Raji (cell line): ENCODE data around the gene CCL4L2.
"Not testable (repeated sequence)": the region's sequence is repeated elsewhere in the genome, so short reads cannot be mapped to it uniquely, and the experiment has no call there.

ENCODE experiments used
- POLR2A ChIP-seq: IDR thresholded peaks from 2 replicates; pipeline ENCODE4 v1.6.1; 2011; ENCODE audit warnings: low read depth, low read length, control low read depth; ENCODE audit not compliant: insufficient read depth

Gene CCL4L2

DNA sequence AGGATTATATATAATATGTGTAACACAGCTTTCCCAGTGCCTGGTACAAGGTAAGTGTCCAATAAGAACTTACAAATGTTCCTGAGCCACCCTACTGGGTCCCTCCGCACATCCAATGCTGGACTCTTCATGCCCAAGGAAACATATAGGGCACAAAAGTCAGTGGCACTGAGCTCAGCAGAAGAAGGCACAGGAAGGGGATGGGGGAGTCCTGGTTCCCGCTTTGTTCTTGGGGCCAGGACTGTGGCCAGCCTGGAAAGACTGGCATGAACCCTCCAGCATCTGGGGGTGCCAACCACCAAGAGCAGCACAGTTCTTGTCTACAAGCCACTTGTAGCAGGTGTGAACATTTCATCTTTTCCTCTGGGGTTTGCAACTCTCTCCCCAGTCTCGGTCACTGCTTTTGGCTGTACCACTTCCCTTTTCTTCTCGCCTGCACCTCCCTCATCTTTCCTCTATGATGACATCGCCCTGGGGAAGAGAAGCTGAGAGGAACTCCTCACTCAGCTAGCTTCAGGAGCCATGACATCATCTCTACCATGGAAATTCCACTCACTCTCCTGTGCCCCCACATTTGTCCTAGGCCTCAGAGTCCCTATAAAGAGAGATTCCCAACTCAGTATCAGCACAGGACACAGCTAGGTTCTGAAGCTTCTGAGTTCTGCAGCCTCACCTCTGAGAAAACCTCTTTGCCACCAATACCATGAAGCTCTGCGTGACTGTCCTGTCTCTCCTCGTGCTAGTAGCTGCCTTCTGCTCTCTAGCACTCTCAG is at the start of gene CCL4L2:
Gene CCL4L2, plus strand, starts transcription at position 625 of the 773 bp plus-strand sequence.
- TF ChIP-seq POLR2A = peak; percentile 43

DNA sequence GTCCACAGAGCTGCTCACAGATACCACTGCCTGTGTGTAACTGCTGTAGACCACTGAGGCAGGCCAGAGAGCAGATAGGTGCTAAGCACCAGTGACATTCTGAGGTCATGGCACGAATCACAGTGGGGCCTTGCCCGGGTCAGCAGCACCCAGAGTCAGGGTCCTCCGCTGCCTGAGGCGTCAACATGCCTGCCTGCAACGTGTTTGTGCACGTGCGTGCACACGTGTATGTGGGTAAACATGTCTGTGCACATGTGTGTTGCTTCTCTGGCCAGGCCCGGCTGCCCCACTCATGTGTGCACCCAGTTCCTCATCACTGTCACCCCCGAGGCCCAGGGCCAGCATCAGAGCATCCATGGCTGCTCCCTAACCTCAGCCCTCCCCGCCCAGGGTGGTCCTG is 34.3 kb upstream of the CCL4L2 start, which contains the start of gene TBC1D3B:
Gene TBC1D3B, minus strand, starts transcription at position 101 of the 400 bp plus-strand sequence. CDS start 1,586 bp downstream, outside the sequence.
- TF ChIP-seq POLR2A = not testable (repeated sequence)

DNA sequence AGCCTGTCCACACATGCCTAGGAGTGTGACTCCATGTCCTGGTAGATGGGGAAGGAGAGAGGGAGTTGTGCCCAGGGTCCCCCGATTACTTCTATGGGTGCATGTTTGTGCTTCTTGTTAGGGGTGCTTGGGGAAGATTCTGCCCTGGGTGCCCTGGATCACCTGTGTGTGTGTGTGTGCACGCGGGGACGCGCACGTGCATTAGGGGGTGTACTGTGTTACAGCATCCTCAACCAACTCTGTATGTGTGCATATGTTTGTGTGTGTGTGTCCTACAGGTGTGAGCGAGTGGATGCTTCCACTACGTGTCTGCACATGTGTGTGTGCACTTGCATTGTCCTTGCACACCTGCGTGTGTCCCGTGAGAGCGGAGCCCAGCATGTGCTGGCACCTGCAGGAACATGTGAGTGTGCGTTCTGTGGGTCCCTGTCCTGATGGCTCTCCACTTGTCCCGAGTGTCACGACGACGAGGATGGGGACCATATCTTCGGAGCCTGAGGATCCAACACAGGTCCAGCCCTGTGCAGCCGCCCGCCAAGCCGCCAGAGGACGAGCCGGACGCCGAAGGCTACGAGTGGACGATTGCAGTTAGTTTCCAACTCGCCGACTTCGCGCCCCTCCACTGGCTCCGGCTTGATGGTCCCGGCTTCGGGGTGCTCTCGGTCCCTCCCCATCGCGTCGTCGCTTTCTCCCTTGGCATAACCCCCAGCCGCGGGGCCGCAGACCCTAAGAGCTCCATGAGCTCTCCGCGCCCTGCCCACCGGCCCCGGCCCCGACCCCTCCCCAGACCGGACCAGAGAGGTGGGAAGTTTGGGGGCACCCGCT is 28.5 kb upstream of the CCL4L2 start:
- TF ChIP-seq POLR2A = no peak

DNA sequence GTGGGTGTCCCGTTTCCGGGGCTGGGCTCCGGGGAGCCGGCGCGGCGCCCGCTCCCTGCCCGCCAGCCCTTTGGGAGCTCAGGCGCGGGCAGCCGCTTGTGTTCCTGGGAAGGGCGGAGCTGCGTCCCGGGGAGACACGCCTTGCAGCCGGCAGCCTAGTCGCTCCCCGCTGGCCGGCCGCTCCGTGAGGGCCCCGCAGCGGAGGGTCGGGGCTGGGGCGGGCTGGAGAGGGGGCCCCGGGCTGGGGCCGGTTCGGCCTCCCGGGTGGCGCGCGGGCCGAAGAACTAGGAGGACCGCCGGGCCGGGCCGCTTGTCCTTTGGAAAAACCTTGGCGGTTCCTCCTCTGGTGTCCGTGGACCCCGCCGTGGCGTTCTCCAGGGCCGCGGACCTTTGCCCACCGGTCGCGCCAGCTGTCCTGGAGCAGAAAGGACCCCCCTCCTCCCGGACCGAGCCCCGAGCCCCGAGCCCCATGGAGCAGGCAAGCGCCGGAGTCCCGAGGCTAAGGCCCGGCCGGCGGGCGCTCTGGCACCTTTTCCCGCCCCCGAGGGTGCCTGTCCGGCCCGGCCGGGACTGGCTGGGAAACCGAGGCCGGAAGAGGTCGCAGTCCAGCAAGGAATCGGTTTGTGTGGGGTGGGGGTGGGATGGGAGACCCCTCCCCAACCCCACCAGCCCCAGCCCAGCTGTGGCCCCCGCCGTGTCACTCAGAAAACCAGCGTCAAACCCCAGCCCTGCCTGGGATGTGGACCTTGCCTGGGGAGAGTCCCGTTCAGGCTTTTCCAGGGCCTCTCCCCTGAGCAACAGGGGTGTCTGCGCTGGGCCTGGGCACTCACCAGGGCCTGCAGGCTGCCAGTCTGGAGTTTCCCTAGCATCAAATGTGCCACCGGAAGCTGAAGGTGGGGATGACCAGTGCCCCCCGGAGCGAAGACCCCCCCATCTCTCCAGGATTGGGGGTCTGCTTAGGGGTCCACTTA is 27.6 kb upstream of the CCL4L2 start:
- TF ChIP-seq POLR2A = no peak

DNA sequence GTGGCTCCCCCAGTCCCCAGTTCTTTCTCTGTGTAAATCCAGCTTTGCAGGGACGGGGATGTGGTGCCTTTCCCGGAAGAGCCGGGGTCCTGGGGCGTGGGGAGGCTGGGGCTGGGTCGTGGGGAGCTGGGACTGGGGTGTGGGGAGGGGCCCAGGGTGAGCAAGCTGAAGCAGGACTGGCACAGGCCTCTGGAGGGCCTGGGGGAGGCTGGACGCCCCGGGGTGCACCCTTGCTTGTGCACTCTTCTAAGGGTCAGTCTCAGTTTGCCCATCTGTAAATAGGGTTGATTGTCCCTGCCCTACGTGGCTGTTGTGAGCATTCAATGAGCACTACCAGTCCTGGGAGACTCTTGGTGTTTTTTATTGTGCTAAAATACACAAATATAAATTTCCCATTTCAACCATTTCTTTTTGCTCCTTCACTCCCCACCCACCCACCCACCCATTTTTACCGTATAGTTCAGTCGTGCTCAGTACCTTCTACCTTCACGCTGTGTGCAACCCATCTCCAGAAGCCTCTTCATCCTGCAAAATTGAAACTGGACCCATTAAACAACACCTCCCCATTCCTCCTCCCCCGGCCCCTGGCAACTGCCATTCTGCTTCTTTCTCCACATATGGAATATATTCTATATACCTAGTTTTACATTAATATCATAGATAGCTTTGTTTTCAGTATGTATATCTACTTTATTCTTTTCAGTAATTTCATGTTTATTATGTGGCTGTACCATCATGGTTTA is 26.7 kb upstream of the CCL4L2 start:
- TF ChIP-seq POLR2A = no peak

DNA sequence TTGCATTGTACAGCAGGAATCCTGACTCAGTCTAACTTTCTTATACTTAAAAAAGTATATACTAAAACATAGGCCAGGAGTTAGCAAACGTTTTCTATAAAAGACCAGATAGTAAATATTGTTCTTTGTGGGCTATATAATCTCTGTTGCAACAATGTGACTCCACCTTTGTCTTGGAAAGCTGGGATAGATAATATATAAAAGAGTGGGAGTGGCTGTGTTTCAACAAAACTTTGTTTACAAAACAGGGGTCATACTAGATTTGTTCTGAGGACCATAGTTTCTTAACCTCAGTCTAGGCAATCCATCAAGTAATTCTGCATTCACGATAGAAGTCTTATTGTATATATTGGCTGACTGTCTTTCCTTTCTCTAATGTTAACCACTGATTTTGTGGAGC is 25.4 kb upstream of the CCL4L2 start:
- no peak for TF ChIP-seq POLR2A

DNA sequence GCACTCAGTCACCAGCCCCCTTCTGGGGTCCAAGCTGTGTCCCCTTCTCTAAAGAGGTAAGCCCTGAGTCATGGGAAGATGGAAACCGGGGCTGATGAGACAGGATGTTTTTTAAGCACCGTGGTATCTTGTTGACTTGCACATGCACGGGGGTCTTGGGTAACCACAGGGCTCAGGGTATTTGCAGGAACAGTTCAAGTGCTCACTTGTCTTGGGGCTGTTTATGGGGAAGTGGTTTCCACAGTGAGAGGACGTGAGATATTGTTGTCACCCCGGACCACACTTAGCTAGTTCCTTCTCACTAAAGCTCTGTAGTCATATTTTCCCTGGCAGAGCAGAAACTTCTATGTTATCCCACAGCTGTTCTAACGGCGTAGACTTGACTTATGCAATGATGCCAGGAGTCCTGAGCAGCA is 22.0 kb upstream of the CCL4L2 start:
- TF ChIP-seq POLR2A = peak; percentile 25; the same call in 1 of the 2 replicates

DNA sequence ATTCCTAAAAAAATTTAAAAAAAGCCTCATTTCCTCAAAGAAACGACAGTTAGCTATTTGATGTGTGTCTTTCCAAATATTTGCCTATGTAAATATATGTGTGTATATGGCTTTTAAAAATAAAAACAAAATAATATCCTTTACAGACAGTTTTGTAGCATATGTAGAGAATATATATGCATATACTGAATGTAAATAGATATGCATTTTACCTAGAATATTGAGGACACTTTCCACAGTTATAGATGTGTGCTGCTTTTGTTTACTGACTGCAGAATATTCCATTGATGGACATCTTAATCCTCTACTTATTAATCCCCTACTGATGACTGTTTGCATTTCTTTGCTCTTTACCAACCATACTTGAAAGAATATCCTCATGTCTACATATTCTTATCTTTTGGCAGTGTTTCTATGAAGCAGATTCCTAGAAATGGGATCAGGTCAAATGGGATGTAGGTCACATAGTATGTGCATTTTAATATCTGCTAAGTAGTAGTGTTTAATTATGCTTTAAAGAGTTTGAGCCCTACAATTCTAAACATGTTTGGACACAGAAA is 17.6 kb upstream of the CCL4L2 start:
- TF ChIP-seq POLR2A = no peak

DNA sequence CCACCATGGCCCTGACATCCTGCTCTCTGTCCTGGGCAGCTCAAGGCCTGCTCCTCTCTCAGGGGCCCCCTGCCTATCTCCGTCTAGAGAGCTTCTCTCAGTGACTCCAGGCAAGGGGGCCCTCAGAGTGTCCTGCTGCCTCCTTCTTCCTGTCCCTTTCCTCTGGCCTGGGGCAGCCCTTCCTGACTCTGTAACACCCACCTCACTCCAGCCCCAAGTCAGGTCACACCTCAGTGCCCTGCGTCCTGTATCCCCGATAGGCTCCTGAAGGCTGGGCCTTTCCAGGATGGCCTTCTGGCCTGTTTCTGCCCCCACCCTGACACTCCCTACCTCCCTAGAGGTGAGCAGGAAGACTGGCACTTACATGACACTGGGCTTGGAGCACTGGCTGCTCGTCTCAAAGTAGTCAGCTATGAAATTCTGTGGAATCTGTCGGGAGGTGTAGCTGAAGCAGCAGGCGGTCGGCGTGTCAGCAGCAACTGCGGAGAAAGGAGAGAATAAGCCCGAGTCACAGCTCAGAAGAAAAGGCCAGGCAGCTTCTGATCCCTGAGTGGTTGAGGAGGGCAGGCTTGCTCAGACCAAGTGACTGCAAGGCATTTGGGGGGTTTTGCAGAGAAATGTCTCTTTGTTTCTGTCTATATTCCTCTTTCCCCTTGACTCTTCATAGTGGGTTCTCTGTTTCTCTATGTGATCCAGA is 15.3 kb upstream of the CCL4L2 start:
- peak; percentile 31; the same call in 1 of the 2 replicates for TF ChIP-seq POLR2A

DNA sequence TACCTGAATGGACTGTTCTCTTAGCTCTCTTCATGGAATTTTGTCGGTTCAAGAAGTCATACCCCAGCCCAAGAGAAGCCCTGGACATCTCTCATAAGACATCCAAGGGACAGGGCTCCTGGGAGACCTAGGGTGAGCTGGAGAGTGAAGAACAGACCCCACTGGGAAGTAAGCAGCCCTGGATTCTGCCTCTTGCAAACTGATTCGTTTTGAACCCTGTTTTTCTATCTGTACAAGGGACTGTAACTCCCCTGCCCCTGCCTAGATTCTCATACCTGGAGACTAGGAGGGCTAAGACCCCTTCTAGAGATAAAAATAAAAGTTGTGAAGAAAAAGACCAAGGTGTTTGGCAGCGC is 14.8 kb upstream of the CCL4L2 start:
- no peak for TF ChIP-seq POLR2A

DNA sequence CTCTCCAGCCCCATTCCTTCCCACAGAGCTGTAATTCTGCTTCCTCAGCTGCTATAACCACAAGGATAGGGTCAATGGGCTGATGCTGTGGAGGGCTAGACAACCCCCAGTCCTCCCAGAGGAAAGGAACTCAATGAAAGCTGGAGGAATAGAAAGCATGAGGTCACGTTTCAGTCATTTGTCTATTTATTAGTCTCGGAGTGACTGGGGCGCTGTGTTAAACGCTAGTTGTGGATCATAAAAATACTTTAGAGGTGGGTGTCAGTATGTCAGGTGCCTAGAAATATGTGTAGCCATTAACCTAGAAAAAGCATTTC is 13.5 kb upstream of the CCL4L2 start:
- TF ChIP-seq POLR2A = no peak

DNA sequence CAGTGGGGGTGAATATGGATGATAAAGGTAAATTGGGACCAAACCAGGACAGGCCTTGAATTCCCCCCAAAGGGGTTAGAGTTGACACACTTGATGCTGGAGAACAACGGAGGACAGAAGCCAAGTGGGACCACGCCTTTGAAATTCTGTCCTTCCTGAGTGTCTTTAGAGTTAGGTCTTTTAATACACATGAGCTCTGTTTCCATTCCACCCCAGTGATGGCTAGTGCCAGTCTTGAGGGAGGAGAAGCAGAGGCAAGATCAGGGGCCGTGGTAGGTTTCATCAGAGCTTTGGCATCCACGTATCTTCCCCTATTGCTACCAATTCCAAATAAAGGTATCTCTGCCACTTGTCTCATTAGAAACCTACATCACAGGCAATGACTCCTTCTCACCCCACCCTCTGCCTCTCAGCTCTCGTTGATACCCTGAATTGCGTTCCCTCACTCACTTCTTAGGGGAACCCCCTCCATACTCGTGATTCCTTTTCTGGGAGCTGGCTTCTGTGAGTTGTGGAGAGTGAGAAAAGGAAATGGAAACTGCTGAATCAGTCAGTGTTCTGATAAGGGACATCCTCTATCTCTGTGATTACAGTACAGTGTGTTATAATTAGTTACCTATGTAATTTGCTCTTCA is 11.9 kb upstream of the CCL4L2 start:
- TF ChIP-seq POLR2A = no peak

DNA sequence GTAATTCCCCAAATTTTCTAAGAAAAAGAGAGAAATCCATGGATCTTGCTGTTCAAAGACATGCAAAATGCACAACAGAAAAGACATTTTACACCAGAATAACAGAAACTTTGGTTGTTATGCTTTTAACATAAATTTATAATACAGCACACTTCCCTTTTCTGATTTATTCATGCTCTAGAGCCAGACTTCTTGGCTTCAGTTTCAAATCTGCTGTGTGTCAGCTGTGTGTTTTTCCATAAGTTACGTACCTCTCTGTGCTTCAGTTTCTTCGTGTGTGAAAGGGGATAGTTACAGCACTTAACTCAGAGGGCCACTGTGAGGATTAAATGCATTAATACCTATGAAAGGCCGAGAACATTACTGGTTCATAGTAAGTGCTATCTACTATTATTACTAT is 7.5 kb upstream of the CCL4L2 start:
- TF ChIP-seq POLR2A = no peak
